NCI-H187 treated with DMSO at 0.1 percent for 48 hours (cell line): ENCODE data around the gene RNF138.
"Not testable (repeated sequence)": the region's sequence is repeated elsewhere in the genome, so short reads cannot be mapped to it uniquely, and the experiment has no call there.

ENCODE experiments used
- DNase-seq: peaks from one replicate; lab custom pipeline; 2025; lab: John Stamatoyannopoulos, UW

Gene RNF138

DNA sequence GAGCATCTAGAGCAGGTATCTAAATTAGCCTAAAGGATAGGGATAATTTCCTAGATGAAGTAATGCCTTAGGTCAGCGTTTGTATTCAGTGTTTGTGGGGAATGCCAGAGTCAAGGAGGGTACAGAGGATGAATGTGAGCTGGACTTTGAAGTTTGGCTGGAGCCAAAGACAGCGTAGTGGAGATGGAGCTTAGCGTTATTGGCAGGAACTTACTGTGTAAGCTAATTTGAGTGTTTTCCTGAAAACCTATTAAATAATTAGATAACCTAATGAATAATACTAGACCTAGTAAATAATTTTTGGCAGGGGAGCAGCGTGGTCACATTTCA lies 4.2 kb downstream of the RNF138 start:
- DNase-seq, result no peak

DNA sequence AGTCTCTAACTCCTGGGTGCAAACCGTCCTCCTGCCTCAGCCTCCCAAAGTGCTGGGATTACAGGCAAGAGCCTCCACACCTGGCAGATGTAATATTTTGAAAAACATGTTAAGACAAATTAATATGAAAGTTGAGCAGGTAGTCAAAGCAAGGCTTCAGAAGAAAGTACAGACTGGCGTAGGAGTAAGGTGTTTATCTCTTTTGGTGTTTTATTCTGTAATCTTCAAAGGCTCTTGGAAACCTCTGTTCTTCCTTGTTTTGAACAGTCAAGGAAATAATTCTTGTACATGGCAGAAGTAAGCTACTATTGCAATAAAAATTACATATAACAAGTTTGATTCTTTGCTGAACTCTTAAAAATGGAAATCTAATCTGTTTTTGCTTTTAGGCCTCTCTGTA lies 5.3 kb downstream of the RNF138 start:
- no peak for DNase-seq

DNA sequence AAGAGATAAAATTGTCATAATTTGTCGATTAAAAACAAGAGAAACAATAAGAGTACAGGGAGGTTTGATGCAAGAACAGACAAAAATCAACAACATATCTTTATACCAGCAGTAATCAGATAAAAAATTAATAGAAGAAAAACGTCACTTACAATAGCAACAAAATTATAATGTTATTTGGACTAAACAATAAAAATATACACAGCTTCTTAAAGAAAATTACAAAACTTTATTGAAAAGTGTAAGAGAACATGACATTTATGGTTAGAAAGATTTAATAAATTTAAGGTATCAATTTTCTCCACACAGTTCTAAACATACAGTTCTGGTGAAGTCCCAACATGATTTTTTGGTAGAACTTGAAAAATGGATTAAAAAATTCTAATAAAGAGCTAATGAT lies 12.8 kb downstream of the RNF138 start:
- DNase-seq, result no peak

DNA sequence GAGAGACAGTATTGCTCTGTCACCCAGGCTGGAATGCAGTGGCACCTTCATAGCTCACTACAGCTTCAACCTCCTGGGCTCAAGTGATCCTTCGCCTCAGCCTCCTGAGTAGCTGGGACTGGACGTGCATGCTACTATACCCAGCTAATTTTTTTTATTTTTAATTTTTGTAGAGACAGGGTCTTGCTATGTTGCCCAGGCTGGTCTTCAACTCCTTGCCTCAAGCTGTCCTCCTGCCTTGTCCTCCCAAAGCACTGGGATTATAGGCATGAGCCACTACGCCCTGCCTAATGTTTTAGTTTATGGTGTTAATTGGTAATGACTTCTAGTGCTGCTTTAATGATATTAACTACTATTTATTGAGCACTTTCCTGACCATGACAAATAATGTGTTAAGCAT lies 18.3 kb downstream of the RNF138 start:
- DNase-seq, result no peak

DNA sequence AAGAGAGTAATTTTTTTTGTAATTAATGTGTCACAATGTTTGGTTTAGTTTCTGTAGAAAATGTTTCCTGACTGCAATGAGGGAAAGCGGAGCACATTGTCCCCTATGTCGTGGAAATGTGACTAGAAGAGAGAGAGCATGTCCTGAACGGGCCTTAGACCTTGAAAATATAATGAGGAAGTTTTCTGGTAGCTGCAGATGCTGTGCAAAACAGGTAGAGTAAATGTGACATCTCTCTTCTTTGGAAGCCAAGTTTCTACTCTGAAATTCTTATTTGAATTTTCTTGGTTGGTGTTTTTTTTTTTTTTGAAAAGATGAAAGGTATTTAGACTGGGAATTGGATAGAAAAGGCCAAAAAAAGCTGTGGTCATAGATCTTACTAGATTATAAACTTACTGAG lies 20.0 kb downstream of the RNF138 start:
- no peak for DNase-seq

DNA sequence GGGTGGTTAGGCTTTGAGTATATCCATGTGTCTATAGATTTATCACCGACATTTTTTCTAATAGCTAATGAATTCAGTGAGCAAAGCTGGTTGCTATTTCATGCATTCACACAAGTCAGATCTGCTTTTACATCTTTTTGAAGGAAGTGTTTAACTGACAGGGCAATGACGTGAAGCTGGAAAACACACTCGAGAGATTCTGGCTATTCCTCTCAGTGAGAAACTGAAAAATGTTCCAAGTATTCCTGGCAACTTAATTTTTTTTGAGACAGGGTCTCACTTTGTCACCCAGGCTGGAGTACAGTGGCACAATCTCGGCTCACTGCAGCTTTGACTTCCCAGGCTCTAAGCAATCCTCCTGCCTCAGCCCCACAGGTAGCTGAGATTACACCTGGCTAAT lies 21.2 kb downstream of the RNF138 start:
- no peak for DNase-seq

DNA sequence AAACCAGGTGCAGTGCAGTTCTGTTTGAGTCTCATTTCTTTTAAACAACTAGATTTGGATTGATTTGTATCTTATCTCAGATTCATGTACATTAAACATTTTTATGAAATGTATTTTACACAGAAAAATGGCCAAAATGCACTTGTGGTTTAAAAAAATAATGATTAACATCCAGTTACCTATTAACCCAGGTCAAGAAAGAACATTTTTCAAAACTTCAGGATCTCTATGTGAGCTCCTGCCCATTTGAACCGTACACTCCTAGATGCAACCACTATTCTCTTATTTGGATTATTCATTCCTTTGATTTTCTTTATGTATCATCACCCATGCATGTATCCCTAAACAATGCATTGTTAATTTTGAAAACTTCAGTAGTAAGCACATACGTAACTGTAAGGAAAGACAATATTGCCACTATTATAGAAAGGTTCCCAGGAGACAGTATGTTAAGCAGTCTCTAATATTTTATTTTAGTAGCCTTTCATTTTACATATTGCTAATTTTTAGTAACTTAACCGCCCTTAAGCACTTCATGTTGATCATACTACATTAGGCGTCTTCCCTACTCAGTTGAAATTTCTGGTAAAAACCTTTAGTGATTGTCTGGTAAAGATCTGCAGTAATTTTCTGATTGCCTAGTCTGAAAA lies 22.7 kb downstream of the RNF138 start:
- no peak for DNase-seq

DNA sequence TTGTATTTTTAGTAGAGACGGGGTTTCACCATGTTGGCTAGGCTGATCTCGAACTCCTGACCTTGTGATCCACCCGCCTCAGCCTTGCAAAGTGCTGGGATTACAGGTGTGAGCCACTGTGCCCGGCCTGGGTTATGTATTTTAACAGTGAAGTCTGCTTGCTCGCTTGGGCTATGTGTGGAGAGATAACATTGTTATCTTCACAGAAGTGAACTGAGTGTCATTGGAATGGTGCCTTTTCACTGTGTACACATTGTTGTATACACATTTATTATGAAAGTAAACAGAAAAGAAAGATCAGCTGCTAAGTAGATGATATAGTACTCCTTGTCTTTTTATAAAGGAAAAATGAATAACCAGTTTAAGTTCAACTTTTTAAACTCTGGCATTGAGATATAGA lies 30.4 kb downstream of the RNF138 start:
- DNase-seq, result no peak

DNA sequence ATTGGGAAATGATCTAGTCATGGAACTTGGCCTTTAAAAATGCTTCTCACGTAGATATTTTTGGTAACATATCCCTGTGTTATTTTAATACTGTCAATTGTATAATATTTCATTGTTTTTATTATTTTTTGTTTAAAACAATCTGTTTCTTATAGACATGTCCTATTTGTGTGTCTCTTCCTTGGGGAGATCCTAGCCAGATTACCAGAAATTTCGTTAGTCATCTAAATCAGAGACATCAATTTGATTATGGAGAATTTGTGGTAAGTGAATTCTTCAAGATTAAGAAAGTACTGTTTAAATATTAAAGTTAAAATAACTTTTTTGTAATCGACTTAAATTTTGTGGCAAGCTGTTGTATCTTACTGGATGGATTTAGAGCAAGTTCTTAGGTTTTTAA lies 34.9 kb downstream of the RNF138 start:
- no peak for DNase-seq

DNA sequence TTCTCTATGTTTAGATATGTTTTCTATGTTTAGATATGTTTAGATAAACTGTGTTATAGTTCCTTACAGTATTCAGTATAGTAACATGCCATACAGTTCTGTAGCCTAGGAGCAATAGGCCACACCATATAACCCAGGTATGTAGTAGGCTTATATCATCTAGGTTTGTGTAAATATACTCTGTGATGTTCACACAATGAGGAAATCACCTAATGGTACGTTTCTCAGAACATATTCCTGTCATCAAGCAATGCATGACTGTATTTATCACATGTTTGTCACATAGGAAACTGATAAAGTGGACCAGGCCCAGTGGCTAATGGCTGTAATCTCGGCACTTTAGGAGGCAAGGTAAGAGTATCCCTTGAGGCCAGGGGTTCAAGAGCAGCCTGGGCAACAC lies 44.0 kb downstream of the RNF138 start:
- no peak for DNase-seq

DNA sequence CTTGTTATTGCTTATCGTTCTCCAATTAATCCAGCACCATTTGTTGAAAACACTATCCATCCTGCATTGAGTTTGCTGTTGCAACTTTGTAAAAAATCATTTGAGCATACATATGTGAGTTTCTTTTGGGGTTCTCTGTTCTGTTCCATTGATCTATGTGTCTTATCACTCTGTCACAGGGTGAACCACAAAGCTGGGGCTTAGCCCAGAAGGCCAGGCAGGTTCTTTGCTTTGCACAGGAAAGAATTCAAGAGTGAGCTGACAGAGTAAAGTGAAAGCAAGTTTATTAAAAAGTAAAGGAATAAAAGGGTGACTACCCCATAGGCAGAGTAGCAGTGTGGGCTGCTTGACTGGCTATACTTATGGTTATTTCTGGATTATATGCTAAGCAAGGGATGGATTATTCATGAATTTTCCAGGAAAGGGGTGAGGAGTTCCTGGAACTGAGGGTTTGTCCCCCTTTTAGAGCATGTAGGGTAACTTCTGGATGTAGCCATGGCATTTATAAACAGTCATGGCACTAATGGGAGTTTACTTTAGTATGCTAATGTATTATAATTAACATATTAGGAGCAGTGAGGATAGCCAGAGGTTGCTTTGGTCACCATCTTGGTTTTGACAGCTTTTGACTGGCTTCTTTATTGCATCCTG lies 46.8 kb downstream of the RNF138 start:
- no peak for DNase-seq

DNA sequence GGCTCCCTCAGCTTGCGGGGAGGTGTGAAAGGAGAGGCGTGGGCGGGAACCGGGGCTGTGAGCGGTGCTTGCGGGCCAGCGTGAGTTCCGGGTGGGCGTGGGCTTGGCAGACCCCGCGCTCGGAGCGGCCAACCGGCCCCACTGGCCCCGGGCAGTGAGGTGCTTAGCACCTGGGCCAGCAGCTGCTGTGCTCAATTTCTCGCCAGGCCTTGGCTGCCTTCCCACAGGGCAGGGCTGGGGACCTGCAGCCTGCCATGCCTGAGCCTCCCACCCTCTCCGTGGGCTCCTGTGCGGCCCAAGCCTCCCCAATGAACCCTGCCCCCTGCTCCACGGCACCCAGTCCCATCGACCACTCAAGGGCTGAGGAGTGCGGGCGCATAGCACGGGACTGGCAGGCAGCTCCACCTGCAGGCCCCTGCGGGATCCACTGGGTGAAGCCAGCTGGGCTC lies 48.2 kb downstream of the RNF138 start:
- no peak for DNase-seq

DNA sequence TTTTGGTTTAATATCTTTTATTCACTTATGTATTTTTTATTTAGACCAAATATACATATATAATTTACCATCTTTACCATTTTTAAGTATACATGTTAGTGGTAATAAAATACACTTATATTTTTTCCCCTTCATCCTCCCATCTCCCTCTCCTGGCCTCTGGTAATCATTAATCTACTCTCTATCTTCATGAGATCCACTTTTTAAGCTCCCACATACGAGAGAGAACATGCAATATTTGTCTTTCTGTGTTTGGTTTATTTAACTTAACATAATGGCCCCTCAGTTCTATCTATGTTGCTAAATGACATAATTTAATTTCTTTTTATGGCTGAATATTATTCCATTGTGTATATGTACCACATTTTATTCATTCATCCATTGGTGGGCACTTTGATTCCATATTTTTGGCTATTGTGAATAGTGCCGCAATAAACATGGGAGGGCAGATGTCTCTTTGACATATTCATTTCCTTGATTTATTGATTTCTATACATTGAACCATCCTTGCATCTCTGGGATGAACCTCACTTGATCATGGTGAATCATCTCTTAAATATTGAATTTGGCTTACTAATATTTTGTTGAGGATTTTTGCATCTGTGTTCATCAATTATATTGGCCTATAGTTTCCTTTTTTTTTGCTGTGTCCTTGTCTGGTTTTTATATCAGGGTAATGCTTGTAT lies 56.7 kb downstream of the RNF138 start:
- no peak for DNase-seq

DNA sequence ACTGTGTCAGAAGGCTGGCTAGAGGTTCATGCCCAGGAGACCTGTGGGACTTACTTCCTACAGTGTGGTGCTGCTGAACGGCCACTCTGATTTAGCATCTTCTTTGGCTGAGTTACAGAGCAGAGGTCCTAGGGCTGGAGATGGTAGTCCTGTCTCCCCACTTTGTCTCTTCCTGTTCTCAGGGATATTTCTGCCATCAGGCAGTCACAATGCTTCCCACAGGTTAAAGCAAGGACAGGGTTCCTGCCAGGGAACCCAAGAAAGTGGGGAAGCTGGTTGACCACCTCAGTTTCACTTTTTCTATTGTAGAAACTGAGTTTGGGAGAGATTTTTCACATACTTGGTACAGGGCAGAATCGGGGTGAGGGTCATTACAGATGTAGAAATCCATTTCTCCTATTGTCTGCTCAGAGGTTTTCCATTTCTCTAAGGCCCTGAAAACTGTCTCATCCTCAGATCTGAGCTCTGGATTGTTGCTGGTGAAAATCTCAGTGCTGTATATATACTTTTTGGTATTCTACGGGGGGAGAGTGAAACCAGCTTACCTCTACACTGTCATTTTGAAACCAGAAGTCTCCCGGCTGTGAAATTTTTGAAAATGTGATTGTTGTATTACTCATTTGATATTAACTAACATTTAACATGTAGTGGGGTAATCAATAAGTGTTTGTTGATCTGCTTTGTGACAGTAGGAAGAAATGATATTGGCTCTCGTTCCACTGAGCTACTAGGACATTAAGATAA lies 61.2 kb downstream of the RNF138 start:
- no peak for DNase-seq

DNA sequence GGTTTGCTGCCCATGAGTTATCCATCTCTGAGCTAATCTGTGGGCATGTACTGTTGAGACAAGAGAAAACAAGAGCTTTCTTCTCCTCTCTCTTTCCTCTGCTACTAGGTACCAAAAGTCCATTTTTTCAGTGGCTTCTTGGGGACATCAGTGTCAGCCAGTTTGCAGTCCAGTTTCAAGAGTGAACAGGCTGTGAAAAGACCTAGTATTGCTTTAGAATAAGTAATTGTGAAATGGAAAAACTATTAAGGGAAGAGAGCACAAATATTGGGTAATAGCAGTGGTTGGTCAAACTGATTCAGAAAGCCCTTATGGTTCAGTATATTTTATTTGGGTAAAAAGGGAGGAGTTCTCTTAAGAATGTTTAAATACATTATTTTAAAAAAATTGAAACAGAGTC lies 65.2 kb downstream of the RNF138 start:
- DNase-seq, result no peak

DNA sequence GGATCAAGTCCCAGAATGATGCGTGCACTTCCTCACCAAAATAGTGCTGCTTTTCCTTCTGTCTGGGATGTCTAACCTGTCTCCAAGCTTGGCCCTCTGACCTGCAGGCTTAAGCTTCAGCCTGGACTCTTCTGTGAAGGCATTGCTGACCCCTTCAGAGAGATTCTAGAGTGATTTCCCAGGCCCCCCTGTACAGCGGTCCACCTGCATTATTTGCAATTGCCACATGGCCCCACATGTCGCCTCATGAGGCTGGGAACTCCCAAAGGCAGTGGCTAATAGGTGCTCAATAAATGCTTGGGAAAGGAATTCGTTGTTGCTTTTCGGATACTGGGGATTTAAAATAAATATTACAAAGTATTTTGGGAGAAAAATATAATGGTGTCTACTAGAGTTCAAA lies 65.9 kb downstream of the RNF138 start:
- DNase-seq, result no peak

DNA sequence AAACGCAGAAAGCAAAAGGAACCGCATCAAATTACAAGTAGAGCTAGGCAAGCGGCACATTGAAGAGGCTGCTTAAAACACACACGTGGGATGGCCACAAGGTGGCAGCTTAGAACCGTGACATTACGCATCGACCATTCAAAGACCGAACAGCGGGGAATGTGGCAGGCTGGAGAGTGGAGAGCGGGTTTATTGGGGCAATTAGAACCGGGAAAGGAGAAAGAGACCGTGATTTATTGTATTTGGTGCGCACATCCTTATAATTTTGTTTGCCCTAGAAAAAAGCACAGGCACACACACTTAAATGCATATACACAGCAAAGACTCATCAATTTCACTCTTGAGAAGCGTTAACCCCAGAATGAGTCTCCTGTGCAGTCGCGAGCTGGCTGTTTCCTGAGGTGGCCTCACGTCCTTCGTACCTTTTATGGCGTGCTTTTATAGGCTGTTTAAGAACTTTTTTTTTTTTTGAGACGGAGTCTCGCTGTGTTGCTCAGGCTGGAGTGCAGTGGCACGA lies 66.5 kb downstream of the RNF138 start:
- DNase-seq, result peak; percentile 51

DNA sequence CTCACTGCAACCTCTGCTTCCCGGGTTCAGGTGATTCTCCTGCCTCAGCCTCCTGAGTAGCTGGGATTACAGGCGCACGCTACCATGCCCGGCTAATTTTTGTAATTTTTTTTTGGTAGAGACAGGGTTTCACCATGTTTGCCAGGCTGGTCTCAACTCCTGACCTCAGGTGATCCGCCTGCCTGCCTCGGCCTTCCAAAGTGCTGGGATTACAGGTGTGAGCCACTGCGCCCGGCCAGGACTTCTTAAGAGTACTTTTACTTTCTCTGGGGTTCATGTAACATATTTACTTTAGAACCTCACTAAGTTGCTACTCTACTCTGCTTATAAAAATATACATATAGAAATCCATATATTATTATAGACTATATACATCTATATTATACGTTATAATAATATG lies 67.0 kb downstream of the RNF138 start:
- DNase-seq, result not testable (repeated sequence)

DNA sequence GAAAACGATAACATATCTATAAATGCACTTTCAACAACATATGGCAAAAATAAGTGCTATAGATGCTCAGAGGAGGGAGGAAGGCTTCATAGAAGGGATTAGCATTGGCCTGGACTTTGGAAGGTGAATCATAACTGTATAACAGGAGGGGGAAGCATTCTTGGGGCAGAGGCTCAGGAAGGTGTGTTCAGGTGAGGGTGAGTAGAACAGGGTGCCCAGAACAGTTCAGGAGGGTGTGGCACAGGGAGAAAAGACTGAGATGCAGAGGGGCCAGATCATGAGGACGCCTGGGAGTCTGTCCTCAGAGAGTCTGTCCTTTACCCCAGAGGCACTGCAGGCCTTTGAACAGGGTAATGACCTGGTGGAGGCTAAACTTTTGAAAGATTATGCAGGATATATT lies 68.9 kb downstream of the RNF138 start:
- DNase-seq, result no peak

DNA sequence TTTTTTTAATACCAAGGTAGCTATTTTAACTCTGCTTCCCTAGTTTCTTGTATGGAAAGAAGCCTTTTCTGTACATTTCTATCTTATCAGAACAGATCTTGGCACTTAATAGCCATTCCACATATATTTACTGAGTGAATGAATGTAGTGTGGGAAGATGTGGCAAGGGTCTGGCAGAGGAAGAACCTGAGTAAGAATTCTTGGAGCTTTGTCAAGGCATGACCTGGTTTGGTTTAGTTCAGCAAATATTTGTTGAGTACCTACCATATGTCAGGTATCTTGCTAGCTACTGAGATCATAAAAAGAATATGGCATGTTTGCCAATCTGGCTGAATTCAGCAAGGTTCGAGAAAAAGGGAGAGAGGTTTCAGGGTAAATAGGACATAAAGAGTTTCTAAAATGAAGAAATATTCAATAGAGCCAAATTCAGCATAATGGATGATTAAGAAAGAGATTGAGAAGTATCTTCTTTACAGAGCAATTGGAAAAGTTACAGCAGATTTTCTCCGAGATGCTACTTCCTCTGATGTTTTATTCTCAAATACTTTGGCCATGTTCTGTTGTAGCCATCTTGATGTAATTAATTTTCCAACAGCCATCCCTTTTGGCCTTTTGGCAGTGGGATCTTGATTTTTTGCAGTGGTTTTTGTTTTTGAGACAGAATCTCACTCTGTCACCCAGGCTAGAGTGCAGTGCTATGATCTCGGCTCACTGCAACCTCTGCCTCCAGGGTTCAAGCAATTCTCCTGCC lies 76.5 kb downstream of the RNF138 start:
- DNase-seq, result no peak

DNA sequence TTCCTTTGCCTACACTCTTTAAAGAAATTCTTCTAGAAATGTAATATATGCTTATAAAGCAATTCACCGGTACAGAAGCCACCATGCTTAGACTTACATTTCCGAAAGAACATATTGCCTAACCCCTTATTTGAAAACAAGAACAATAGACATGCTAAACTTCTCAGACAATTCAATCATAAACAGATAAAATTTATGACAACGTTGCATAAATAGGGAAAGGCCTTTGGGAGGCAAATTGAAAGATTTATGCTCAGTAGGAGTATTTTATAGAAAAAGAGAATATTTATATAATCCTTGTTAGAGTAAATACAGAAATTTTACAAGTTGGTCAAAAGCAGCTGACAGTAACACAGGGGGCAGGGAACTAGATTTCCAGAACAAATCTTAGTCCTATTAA lies 82.0 kb downstream of the RNF138 start:
- DNase-seq, result no peak

DNA sequence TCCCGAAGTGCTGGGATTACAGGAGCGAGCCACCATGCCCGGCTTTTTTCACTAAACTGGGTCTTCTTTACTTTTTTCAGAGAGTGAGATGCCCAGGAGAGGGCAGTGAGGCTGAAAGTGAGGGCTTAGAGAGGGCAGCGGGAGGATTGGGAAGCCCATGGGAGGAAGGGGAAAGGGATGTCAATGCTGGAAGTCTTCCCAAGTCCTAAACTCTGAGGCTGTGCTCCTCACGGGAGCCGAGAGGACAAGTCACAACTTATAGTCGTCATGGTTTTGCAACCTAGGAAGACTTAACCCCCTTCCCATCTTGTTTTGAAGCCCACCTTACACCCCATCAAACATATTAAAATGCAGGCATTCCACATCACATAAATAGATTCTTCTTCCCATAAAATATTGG lies 83.0 kb downstream of the RNF138 start:
- DNase-seq, result no peak
